ENCODE measurements around the gene MACO1. TPM values are rescaled to one million over a fixed set of nuclear protein-coding genes. Genes with fewer than 3 reads are reported as not detected.
"Not testable (repeated sequence)": the region's sequence is repeated elsewhere in the genome, so short reads cannot be mapped to it uniquely, and the experiment has no call there.

MACO1 gene
- total RNA-seq, 1 experiment from 2014 or later = 17.5 TPM

GRCh38 chr1:25506566-25507463 lies 76.1 kb downstream of the MACO1 start:
- not testable (repeated sequence) for H3K4me1 ChIP-seq; DNase-seq; H3K9me3 ChIP-seq (replicated peaks); H3K27ac ChIP-seq; H3K4me3 ChIP-seq; H3K27me3 ChIP-seq; H3K36me3 ChIP-seq

- no peaks in the 10 kb centered on the region for H3K36me3 ChIP-seq
- H3K9me3 ChIP-seq (replicated peaks) = 0 out of 2 replicates have a peak, but pooled peaks cover 4% of the 10 kb centered on the region
- H3K27ac ChIP-seq = no peak overlapping the region
- DNase-seq = peak in 1 of 2 experiments; percentile 50
- H3K4me1 ChIP-seq = peaks cover 21% of the 10 kb centered on the region
- H3K27me3 ChIP-seq = no peaks in the 10 kb centered on the region
- H3K4me3 ChIP-seq = no peak overlapping the region
These were observed 83.0 kb downstream of the MACO1 start for GRCh38 chr1:25513666-25514065.

GRCh38 chr1:25515033-25515432 lies 84.3 kb downstream of the MACO1 start:
- Histone ChIP-seq H3K9me3 (replicated peaks) (0 out of 2 replicates have a peak, but pooled peaks cover 4% of the 10 kb centered on the region), H3K36me3 (no peaks in the 10 kb centered on the region), H3K27me3 (no peaks in the 10 kb centered on the region), H3K4me3 (no peak overlapping the region), H3K4me1 (peaks cover 21% of the 10 kb centered on the region), H3K27ac (no peak overlapping the region)
- no peak for DNase-seq

GRCh38 chr1:25516686-25517085 lies 86.0 kb downstream of the MACO1 start:
- peak; percentile 91 to 95 for DNase-seq
- peaks cover 25% of the 10 kb centered on the region for H3K4me1 ChIP-seq
- H3K27ac ChIP-seq = peak overlapping the region; percentile 82
- no peak overlapping the region for H3K4me3 ChIP-seq
- H3K9me3 ChIP-seq (replicated peaks) = 0 out of 2 replicates have a peak, but pooled peaks cover 4% of the 10 kb centered on the region
- H3K36me3 ChIP-seq = no peaks in the 10 kb centered on the region
- H3K27me3 ChIP-seq = no peaks in the 10 kb centered on the region

- no peaks in the 10 kb centered on the region for H3K36me3 ChIP-seq
- DNase-seq = no peak
These were observed 87.0 kb downstream of the MACO1 start for GRCh38 chr1:25517476-25518394.

GRCh38 chr1:25519624-25520023 lies 88.9 kb downstream of the MACO1 start:
- Histone ChIP-seq H3K4me1 (peaks cover 21% of the 10 kb centered on the region), H3K27me3 (no peaks in the 10 kb centered on the region), H3K4me3 (no peak overlapping the region), H3K36me3 (no peaks in the 10 kb centered on the region), H3K27ac (no peak overlapping the region), H3K9me3 (replicated peaks) (no peaks in the 10 kb centered on the region)
- peak in 1 of 2 experiments; percentile 46 for DNase-seq

More at GRCh38 chr1:25517476-25518394, 87.0 kb downstream of the MACO1 start:
- H3K4me3 ChIP-seq = no peak overlapping the region
- H3K27ac ChIP-seq = peak overlapping the region; percentile 82
- H3K9me3 ChIP-seq (replicated peaks) = no peaks in the 10 kb centered on the region
- H3K27me3 ChIP-seq = no peaks in the 10 kb centered on the region
- H3K4me1 ChIP-seq = peaks cover 25% of the 10 kb centered on the region

- peaks cover 6% of the 10 kb centered on the region for H3K9me3 ChIP-seq (replicated peaks)
- peaks cover 21% of the 10 kb centered on the region for H3K4me1 ChIP-seq
- no peaks in the 10 kb centered on the region for H3K27me3 ChIP-seq
- peak; percentile 60 to 85 for DNase-seq
- no peak overlapping the region for H3K27ac ChIP-seq
- H3K4me3 ChIP-seq = no peak overlapping the region
- H3K36me3 ChIP-seq = no peaks in the 10 kb centered on the region
These were observed 89.9 kb downstream of the MACO1 start for GRCh38 chr1:25520446-25521061.

- DNase-seq = no peak
- Histone ChIP-seq H3K27me3 (no peaks in the 10 kb centered on the region), H3K27ac (no peak overlapping the region), H3K36me3 (no peaks in the 10 kb centered on the region), H3K4me1 (peaks cover 9% of the 10 kb centered on the region), H3K4me3 (no peak overlapping the region), H3K9me3 (replicated peaks) (peaks cover 10% of the 10 kb centered on the region)
These were observed 91.4 kb downstream of the MACO1 start for GRCh38 chr1:25522031-25522655.

- Histone ChIP-seq H3K27me3 (no peaks in the 10 kb centered on the region), H3K4me3 (no peak overlapping the region), H3K4me1 (peaks cover 3% of the 10 kb centered on the region; the same call in 1 of the 2 replicates), H3K9me3 (replicated peaks) (peaks cover 10% of the 10 kb centered on the region), H3K36me3 (no peaks in the 10 kb centered on the region), H3K27ac (no peak overlapping the region)
- DNase-seq = peak; percentile 61 to 78
These were observed 92.8 kb downstream of the MACO1 start for GRCh38 chr1:25523542-25523941.

- Histone ChIP-seq H3K4me3 (no peak overlapping the region), H3K27me3 (no peaks in the 10 kb centered on the region), H3K4me1 (peaks cover 3% of the 10 kb centered on the region; the same call in 1 of the 2 replicates), H3K27ac (no peak overlapping the region), H3K9me3 (replicated peaks) (peaks cover 10% of the 10 kb centered on the region), H3K36me3 (no peaks in the 10 kb centered on the region)
- DNase-seq = no peak
These were observed 94.1 kb downstream of the MACO1 start for GRCh38 chr1:25524568-25525360.

- Histone ChIP-seq H3K9me3 (replicated peaks) (peaks cover 10% of the 10 kb centered on the region), H3K27me3 (no peaks in the 10 kb centered on the region), H3K27ac (no peak overlapping the region), H3K36me3 (no peaks in the 10 kb centered on the region), H3K4me3 (no peak overlapping the region), H3K4me1 (peaks cover 3% of the 10 kb centered on the region; the same call in 1 of the 2 replicates)
- no peak for DNase-seq
These were observed 94.6 kb downstream of the MACO1 start for GRCh38 chr1:25525361-25525688.

- Histone ChIP-seq H3K4me1 (no peaks in the 10 kb centered on the region; the same call in 1 of the 2 replicates), H3K27ac (no peak overlapping the region), H3K36me3 (no peaks in the 10 kb centered on the region), H3K27me3 (peaks cover 4% of the 10 kb centered on the region; the same call in 1 of the 2 replicates), H3K9me3 (replicated peaks) (peaks cover 10% of the 10 kb centered on the region), H3K4me3 (no peak overlapping the region)
- DNase-seq = no peak
These were observed 96.1 kb downstream of the MACO1 start for GRCh38 chr1:25526753-25527152.

GRCh38 chr1:25527226-25527846 lies 96.6 kb downstream of the MACO1 start:
- H3K27me3 ChIP-seq = peaks cover 4% of the 10 kb centered on the region; the same call in 1 of the 2 replicates
- no peak overlapping the region for H3K27ac ChIP-seq
- no peak overlapping the region for H3K4me3 ChIP-seq
- no peaks in the 10 kb centered on the region for H3K36me3 ChIP-seq
- no peaks in the 10 kb centered on the region; the same call in 1 of the 2 replicates for H3K4me1 ChIP-seq
- H3K9me3 ChIP-seq (replicated peaks) = peaks cover 10% of the 10 kb centered on the region
- DNase-seq = no peak

Data from SJCRH30 (cell line).